ENCODE data around the gene SEC16B.

The SEC16B gene

GRCh38 chr1:177958092-177958491, 11.8 kb downstream of the SEC16B start:
- no peak for DNase-seq (ENCODE audit: low spot score)
- ChIA-PET CTCF (interaction anchor here (0.7 to 1.3 kb wide), 3 partner anchors 10 to 342 kb away, joined by 3 to 4 read pairs (median 3); no protein-coding TSS in a partner anchor), POLR2A (ENCODE audit: low non-redundant PET) (no interaction called here)
- no peak overlapping the region for H3K27ac ChIP-seq
- no peak for TF ChIP-seq CTCF (conservative IDR thresholded peaks at IDR 0.05; ENCODE audit: low read depth)

- CTCF ChIA-PET: interaction anchor here (0.6 kb wide), 1 partner anchor 492 kb away, joined by 3 read pairs; no protein-coding TSS in a partner anchor
- no peak overlapping the region for H3K27ac ChIP-seq
- DNase-seq (ENCODE audit: low spot score): no peak
- POLR2A ChIA-PET (ENCODE audit: low non-redundant PET): no interaction called here
- no peak for TF ChIP-seq CTCF (conservative IDR thresholded peaks at IDR 0.05; ENCODE audit: low read depth)
Observed at GRCh38 chr1:177954076-177954475, 15.8 kb downstream of the SEC16B start.

DNA sequence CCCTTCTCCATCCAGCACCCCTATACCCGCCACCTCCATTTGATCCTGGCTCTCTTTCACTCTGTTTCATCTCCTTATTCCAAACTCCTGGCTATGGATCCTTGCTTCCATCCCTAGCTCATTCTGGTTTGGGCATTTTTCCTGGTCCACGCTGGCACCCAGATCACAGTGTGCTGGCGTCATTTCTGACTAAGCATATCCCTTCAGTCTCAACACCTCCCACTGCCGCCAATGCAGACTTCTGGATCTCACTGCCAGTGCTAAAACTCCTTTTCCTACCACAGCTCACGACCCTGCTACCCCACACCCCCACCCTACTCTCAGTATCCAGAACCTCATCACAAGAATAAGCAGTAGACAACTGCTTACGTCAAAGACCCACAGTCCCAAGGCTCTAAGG, 16.3 kb downstream of the SEC16B start:
- CTCF ChIA-PET: interaction anchor here (0.6 kb wide), 1 partner anchor 492 kb away, joined by 3 read pairs; no protein-coding TSS in a partner anchor
- no peak overlapping the region for H3K27ac ChIP-seq
- no peak for TF ChIP-seq CTCF (conservative IDR thresholded peaks at IDR 0.05; ENCODE audit: low read depth)
- POLR2A ChIA-PET (ENCODE audit: low non-redundant PET): no interaction called here
- DNase-seq (ENCODE audit: low spot score): no peak

- ChIA-PET CTCF (no interaction called here), POLR2A (ENCODE audit: low non-redundant PET) (no interaction called here)
- DNase-seq (ENCODE audit: low spot score): no peak
- no peak for TF ChIP-seq CTCF (conservative IDR thresholded peaks at IDR 0.05; ENCODE audit: low read depth)
- no peak overlapping the region for H3K27ac ChIP-seq
Observed at GRCh38 chr1:177952691-177953090, 17.2 kb downstream of the SEC16B start.

- ChIA-PET CTCF (no interaction called here), POLR2A (ENCODE audit: low non-redundant PET) (no interaction called here)
- H3K27ac ChIP-seq: no peak overlapping the region
- no peak for TF ChIP-seq CTCF (conservative IDR thresholded peaks at IDR 0.05; ENCODE audit: low read depth)
- no peak for DNase-seq (ENCODE audit: low spot score)
Observed at GRCh38 chr1:177952249-177952648, 17.6 kb downstream of the SEC16B start.

GRCh38 chr1:177950506-177950905, 19.4 kb downstream of the SEC16B start:
- no peak overlapping the region for H3K27ac ChIP-seq
- CTCF ChIA-PET: interaction anchor here (0.6 kb wide), 1 partner anchor 160 kb away, joined by 7 read pairs; no protein-coding TSS in a partner anchor
- no peak for DNase-seq (ENCODE audit: low spot score)
- POLR2A ChIA-PET (ENCODE audit: low non-redundant PET): no interaction called here
- no peak for TF ChIP-seq CTCF (conservative IDR thresholded peaks at IDR 0.05; ENCODE audit: low read depth)

Measured in RWPE1 (cell line).